RWPE1 (cell line): ENCODE measurements around the gene PRRX1.

Experiments
- CTCF ChIA-PET: fragments of 350-600 bp; sonication (Branson Sonifier 250); formaldehyde crosslinking; extraction: SDS; loops from one replicate; lab custom pipeline; 2021; lab: Yijun Ruan, JAX
- POLR2A ChIA-PET: fragments of 400-600 bp; formaldehyde crosslinking; extraction: SDS; loops from one replicate; lab custom pipeline; 2020; ENCODE audit warnings: antibody characterized with exemption; ENCODE audit not compliant: low non-redundant PET; lab: Yijun Ruan, JAX
- DNase-seq: peaks from one replicate; pipeline ENCODE4 v3.0.0; 2012; ENCODE audit warnings: low spot score
- H3K27ac ChIP-seq: fragments of 450-650 bp; 2 replicates; pipeline ENCODE4 v1.5.1; 2017
- CTCF ChIP-seq: fragments of 450-650 bp; conservative IDR thresholded peaks from 2 replicates; pipeline ENCODE4 v1.5.1; 2017; ENCODE audit warnings: low read depth, mild to moderate bottlenecking

PRRX1 gene

GRCh38 chr1:170776252-170776651 is 112.3 kb downstream of the PRRX1 start:
- TF ChIP-seq CTCF: no peak
- H3K27ac ChIP-seq: no peak overlapping the region
- DNase-seq: no peak
- POLR2A ChIA-PET: no interaction called here
- CTCF ChIA-PET: interaction anchor here (0.6 kb wide), 1 partner anchor 115 kb away, joined by 3 read pairs; no protein-coding TSS in a partner anchor

GRCh38 chr1:170776777-170777176 is 112.8 kb downstream of the PRRX1 start:
- TF ChIP-seq CTCF: no peak
- no peak for DNase-seq
- POLR2A ChIA-PET: no interaction called here
- CTCF ChIA-PET: no interaction called here
- no peak overlapping the region for H3K27ac ChIP-seq
